HG03469 (cell line): ENCODE data around the gene GPC3.
"Not testable (repeated sequence)": the region's sequence is repeated elsewhere in the genome, so short reads cannot be mapped to it uniquely, and the experiment has no call there.

Experiments used
- ATAC-seq: cut with Tn5 transposase; IDR thresholded peaks from one replicate; pipeline ENCODE4 v1.9.1; 2021; ENCODE audit warnings: mild to moderate bottlenecking, moderate library complexity, moderate number of reproducible peaks; ENCODE audit not compliant: unreplicated experiment

GPC3 gene

DNA sequence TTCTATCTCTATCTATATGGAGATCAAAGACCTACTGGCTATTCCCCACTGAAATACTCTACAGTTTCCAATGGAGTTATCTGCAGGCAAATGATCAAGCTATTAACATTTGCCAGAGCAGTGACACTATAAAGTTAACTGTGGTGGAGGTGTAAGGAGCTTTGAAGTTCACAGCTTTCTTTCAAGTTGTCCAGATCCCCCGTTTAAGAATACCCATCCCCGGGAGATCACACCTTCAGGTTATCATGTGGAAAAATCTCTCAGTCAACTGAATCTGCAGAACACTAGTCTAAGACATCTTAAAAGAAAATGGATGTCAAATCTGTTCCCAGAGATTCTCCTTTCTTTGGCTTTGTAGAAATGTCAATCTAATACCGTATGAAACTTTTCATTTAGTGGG lies 80.1 kb downstream of the GPC3 start:
- no peak for ATAC-seq

DNA sequence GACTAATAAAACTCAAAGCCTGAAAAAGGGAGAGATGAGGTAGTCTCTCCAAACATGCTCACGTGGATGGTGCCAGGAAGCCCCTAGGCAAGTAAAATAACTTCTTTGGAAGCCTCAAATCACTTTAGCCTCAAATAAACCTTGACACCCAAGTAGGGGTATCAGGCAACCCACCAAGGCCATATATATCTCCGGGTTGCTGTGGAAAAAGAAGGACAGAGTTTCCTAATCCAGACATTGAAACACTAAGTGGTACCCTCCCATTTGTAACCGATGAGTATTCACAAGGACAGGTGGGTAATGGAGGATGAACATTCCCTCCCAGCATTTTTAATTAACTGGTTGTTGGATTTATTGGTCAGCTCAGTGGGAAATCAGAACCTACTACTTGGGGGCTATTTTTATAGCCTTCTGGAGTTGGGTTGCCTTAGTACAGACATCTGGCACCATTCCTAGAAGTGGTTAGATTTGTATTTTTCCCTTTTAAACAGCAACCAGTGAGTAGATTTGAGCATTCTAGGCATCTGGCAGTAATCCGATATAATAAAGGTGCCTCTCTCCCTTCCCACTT lies 87.7 kb downstream of the GPC3 start:
- ATAC-seq = no peak

GRCh38 chrX:133892337-133892736 lies 93.1 kb downstream of the GPC3 start:
- ATAC-seq = no peak

- no peak for ATAC-seq
These were observed 96.4 kb downstream of the GPC3 start for GRCh38 chrX:133888984-133889383.

DNA sequence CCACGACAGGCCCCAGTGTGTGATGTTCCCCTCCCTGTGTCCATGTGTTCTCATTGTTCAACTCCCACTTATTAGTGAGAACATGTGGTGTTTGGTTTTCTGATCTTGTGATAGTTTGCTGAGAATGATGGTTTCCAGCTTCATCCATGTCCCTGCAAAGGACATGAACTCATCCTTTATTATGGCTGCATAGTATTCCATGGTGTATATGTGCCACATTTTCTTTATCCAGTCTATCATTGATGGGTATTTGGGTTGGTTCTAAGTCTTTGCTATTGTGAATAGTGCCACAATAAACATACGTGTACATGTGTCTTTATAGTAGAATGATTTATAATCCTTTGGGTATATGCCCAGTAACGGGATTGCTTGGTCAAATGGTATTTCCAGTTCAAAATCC lies 97.3 kb downstream of the GPC3 start:
- not testable (repeated sequence) for ATAC-seq

GRCh38 chrX:133884430-133885394 lies 100.7 kb downstream of the GPC3 start:
- ATAC-seq = no peak

DNA sequence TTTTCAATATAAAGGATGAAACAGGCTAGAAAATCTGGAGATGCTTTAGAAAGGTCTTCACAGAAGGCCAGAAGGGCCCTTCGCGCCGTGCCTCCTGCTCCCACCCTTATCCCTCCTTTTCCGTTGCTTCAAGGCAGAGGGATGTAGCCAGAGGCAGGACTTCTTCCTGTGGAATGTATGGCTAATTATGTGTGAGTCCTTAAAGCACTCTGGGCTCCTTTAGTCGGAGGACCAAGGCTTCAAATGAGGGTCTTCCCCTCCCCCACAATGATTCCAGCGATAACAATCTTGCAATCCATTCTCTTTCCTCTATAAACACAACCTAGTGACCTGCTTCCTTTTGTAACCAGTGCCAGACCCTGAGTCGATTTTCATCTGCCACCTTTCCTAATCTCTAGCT lies 103.5 kb downstream of the GPC3 start:
- no peak for ATAC-seq

DNA sequence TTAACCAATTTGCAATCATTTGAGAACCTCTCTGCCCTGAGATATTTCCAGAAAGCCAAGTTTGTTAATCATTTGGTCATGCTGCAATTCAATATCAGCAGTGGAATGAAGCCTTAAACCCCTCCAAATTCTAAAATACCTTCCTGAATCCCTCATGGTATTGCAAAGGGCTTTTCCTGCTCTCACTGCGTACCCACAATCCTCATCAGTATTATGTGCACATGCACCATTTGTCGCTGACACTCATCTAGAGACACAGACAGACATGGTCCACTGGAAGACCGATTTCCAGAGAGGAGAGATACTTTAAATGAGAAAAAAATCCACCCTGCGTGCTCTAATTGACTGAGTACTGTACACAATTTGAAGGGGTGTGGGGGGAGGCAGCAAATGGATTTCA lies 104.4 kb downstream of the GPC3 start:
- ATAC-seq = no peak

- ATAC-seq = no peak
These were observed 105.4 kb downstream of the GPC3 start for GRCh38 chrX:133880032-133880443.

- ATAC-seq = no peak
These were observed 106.7 kb downstream of the GPC3 start for GRCh38 chrX:133878710-133879109.

DNA sequence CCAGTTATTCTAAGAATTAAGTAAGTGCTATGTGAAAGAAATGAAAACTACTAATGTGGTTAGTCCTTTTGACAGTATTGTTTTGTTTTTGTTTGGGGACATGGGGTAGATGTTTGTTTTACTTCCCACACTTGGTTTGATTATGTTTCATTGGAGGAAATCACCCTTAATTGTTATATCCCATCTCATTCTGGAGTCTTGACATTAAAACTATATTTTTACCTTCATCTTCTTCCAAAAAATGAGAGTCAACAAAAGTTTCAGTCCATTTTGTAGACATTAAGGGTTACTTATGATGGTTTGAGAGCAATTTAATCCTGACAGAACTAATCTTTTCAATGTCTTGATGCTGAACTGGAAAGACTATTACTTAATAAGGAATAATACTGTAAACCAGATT lies 108.7 kb downstream of the GPC3 start:
- ATAC-seq = no peak

- no peak for ATAC-seq
These were observed 116.1 kb downstream of the GPC3 start for GRCh38 chrX:133869270-133869669.

DNA sequence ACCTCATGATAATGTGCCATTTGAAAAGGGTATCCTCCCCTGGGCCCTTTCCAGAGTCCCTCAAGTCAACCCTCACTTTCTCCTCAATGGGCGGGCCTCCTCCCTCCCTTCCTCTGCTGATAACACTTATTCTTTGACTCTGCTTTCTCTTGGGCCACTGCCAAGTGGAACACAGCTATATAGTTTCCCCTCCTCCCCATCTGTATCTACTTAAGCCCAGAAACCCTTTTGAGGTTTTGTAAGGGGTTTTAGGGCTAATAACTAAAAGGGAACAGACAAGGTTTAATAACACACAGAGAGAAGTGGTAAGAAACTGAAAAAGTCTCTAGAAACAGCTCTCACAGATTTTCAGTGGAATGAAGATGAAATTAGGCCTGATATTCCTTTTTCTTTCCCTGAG lies 116.7 kb downstream of the GPC3 start:
- ATAC-seq = no peak

- ATAC-seq = no peak
These were observed 117.1 kb downstream of the GPC3 start for GRCh38 chrX:133868250-133868649.

DNA sequence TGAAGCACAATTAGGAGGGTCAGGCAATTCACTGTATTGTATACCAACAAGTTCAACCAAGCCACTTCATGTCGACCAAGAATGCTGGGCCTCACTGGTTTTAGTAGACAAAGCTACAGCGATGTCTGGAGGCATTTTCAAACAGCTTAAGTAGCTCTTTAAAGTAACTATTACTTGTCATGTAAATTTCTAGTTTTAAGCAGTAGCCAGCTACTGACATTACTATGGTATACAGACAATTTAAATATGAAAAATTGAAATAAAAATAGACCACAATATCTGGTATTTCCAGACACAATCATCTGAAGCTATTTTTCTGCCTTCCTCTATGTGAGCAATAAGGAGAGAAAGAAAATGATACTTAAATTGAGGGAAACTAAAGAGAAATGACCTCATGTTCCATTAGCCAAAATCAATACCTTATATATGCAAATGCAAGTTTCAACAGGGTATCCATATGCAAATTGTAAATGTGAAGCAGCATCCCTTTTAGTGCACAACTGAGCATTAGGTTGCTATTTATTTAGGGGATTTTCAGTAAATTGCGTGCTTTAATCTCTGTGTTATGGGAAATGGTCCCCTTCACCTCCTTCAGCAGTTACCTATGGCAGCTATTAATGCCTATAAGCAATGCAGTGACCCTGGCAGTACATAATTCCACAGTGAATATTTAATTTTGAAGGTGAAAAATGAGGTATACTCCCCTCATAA lies 119.5 kb downstream of the GPC3 start:
- no peak for ATAC-seq

DNA sequence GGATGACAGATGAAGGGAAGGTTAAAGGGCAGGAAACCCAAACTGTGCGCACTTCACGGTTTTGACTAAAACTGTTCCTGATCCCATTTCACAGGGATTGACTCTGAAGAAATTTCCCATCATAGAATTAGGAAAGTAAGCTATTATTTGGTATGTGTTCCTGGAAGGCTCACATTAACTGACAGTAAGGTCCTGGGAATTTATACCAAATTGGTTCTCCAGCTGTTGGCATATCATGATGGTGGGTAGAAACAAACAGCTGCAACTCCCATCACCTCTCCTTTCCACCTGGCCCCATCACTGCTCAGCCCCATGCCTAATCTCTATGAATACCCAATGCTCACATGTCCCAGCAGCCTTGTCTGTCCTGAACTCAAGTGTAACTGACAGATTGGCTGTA lies 121.2 kb downstream of the GPC3 start:
- no peak for ATAC-seq

DNA sequence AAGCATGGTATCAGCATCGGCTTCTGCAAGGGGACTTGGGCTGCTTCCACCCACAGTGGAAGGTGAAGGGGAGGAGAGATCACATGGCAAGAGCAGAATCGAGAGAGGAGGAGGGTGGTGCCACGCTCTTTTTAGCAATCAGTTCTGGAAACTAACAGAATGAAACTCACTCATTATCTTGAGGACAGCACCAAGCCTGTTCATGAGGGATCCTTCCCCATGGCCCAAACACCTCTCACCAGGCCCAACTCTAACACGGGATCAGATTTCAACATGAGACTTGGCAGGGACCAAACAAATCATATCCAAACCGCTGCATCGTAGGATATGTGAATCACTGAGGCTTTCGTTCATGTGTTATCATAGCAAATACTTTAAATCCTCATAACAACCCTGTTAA lies 125.5 kb downstream of the GPC3 start:
- ATAC-seq = no peak

- no peak for ATAC-seq
These were observed 126.1 kb downstream of the GPC3 start for GRCh38 chrX:133859336-133859735.

DNA sequence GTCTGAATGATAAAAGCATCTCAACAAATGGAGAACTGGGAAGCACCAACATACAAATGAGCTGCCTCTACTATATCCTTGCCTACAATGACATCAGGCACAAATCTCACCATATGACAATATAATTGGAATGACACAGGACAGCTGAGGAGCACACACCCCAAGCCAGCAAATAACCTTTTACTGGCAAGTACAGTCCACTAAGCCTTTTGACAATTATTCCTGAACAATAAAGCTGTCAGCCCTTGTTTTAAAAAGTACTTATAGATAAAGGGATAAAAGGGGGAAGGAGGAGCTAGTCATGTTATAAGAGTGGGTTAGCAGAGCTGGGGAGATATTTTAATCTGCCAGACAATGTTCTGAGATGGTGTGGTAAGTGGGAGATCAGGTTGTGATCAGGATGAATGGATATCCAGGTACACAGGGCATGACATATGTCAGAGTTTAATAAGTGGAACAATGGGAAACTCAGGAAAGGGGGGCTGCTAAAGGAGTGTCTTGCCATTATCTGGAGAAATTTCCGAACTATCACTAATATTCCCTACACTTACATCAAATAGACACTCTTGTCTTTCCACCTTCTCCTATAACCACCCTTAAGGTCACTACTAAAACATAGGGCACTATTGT lies 127.6 kb downstream of the GPC3 start:
- no peak for ATAC-seq

DNA sequence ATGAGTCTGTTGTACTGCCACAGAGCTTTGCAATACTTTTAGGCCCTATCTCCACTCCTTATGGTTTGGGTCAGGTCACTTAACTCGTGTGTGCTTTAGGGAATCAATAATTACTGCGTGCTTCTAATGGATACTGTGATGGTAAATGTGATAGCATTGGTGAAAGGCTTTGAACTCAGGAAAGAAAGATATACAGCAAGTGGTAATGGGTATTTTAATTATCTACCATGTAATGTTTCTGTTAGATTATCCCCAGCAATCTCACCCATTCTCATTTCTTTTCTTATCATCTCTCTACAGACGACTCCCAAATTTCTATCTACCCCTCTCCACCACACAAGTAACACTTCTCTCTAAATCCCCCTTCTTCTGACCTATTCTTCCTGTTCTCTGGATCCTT lies 128.6 kb downstream of the GPC3 start:
- ATAC-seq = no peak

DNA sequence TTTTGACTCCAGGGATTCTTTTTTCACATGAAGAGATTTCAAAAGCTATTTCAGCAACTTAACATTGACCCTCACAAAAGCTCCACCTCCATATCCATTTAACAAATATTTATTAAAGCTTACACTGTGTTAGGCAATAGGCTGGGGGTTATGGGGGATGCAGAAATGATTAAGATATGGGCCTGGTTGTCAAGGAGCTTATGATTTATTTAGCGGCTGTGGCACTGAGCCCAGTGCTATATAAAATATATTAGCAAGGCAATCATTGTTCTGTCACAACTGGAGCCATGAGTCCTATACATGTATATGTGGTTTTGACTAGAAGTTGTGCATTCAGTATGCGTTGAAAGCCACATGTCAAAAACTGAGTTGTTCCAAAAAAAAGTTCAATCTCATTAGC lies 131.1 kb downstream of the GPC3 start:
- no peak for ATAC-seq
